Cardiac muscle cell (in vitro differentiated cells and primary cell): ENCODE measurements around the gene DYDC2. TPM values are rescaled to one million over a fixed set of nuclear protein-coding genes. Genes with fewer than 3 reads are reported as not detected.
A peak's percentile ranks its signal among the peaks of the same experiment; 100 is the strongest.

ENCODE experiments used
- DNase-seq, 2 donors: peaks; one replicate each; pipeline versions ENCODE4 v3.0.0 to v3.0.0-alpha.2; 2010 to 2017; ENCODE audit warnings: low read depth in 1 of 2, low spot score in 1 of 2
- H3K27ac ChIP-seq: fragments of 200-600 bp; sonication (generic); 2 replicates; pipeline ENCODE4 v1.5.1; 2016
- H3K27me3 ChIP-seq: fragments of 200-600 bp; sonication (generic); 2 replicates; pipeline ENCODE4 v1.6.0; 2016; ENCODE audit warnings: control low read depth
- H3K36me3 ChIP-seq: fragments of 200-600 bp; sonication (generic); 2 replicates; pipeline ENCODE4 v1.5.1; 2016; ENCODE audit warnings: control low read depth
- H3K4me1 ChIP-seq: fragments of 200-600 bp; sonication (generic); 2 replicates; pipeline ENCODE4 v1.8.1; 2017; ENCODE audit warnings: low read depth, mild to moderate bottlenecking, mixed run types
- H3K4me3 ChIP-seq: fragments of 200-600 bp; sonication (generic); 2 replicates; pipeline ENCODE4 v1.5.1; 2016; ENCODE audit warnings: mild to moderate bottlenecking
- H3K9me3 ChIP-seq: fragments of 200-600 bp; sonication (generic); 2 replicates; pipeline ENCODE4 v1.5.1; 2017; ENCODE audit warnings: low read depth, mild to moderate bottlenecking, control low read depth
- polyA plus RNA-seq: library from polyadenylated mRNA; unstranded; fragments of >200 nt; fragmentation: Nextera tagmentation; extraction: Ambion mirVana; gene quantifications from 2 replicates; pipeline ENCODE4 v1.2.1, GENCODE V29; 2016
- total RNA-seq: library from RNA; depleted of rRNA; stranded (reverse); fragments of >200 nt; gene quantifications from 2 replicates; pipeline ENCODE4 v1.2.3, GENCODE V29; 2016
- TF ChIP-seq, protein P1 (sequence below): IDR thresholded peaks from 2 replicates; pipeline ENCODE4 v1.5.1; 2012; ENCODE audit warnings: low read depth, mild to moderate bottlenecking, low read length

DYDC2 gene
- total and polyA plus RNA-seq, 2 experiments from 2014 or later = 0.62 TPM; not detected in 1

DNA sequence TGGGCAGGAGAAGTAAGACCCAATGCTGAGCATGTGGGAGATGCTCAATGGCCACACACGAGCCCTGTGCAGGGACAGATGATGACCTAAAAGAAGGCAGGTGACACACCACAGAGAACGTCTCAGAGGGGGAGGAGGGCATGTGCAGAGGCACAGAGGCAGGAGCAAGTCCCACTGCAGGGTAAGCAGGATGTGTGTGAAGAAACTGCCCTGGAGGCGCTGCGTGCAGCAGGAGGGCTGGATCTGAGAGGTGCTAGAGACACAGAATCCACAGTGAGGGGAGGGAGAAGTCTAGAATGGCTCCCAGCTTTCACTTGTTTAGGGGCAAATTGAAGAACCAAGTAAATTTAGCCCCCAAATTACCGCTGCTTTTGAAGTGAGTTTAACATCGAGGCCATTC lies 14.9 kb downstream of the DYDC2 start:
- no peak for DNase-seq
- no peak overlapping the region for H3K4me3 ChIP-seq
- H3K27ac ChIP-seq = no peak overlapping the region
- H3K9me3 ChIP-seq = no peaks in the 10 kb centered on the region
- H3K4me1 ChIP-seq = no peaks in the 10 kb centered on the region
- no peaks in the 10 kb centered on the region for H3K27me3 ChIP-seq
- H3K36me3 ChIP-seq = no peaks in the 10 kb centered on the region
- TF ChIP-seq, protein P1, sequence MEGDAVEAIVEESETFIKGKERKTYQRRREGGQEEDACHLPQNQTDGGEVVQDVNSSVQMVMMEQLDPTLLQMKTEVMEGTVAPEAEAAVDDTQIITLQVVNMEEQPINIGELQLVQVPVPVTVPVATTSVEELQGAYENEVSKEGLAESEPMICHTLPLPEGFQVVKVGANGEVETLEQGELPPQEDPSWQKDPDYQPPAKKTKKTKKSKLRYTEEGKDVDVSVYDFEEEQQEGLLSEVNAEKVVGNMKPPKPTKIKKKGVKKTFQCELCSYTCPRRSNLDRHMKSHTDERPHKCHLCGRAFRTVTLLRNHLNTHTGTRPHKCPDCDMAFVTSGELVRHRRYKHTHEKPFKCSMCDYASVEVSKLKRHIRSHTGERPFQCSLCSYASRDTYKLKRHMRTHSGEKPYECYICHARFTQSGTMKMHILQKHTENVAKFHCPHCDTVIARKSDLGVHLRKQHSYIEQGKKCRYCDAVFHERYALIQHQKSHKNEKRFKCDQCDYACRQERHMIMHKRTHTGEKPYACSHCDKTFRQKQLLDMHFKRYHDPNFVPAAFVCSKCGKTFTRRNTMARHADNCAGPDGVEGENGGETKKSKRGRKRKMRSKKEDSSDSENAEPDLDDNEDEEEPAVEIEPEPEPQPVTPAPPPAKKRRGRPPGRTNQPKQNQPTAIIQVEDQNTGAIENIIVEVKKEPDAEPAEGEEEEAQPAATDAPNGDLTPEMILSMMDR = no peak

DNA sequence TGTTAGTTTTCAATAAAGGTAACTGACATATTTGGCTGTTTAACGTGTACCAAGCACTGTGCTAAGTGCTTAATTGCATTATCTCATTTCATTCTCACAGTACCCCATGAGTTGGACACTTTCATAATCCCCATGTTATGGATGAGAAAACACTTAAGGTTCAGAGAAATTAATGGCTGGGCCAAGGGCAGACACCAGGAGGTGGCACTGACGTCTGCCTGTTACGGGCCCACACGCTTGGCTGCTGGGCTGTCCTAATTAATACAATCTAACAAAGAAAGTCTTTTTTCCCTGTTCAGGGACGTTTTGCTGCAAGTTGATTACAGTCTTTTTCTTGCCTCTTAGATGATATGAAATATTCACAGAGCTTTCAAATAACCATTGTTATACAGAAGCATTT lies 16.1 kb downstream of the DYDC2 start:
- Histone ChIP-seq H3K36me3 (no peaks in the 10 kb centered on the region), H3K27me3 (no peaks in the 10 kb centered on the region), H3K9me3 (no peaks in the 10 kb centered on the region), H3K27ac (no peak overlapping the region), H3K4me3 (no peak overlapping the region), H3K4me1 (no peaks in the 10 kb centered on the region)
- DNase-seq = no peak
- TF ChIP-seq, protein P1 = no peak

DNA sequence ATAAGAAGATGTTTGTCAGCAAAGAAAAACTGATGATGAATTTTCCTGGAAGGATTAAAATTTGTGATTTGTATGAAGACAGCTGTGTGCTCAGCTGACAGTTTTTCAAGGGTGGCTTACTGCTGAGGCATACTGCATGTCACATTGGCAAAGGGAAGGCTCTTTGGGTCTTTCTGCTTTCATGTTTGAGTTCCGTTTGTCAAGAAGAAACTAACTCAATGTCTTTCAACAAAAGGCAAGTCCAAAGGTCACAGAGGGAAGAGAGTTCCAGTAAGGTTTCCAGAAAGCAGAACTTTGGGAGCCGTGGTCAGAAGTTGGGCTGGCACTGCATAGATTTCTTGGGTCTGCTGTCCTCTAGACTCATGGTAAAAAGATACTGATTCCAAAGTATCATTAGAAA lies 16.9 kb downstream of the DYDC2 start:
- TF ChIP-seq, protein P1 = no peak
- Histone ChIP-seq H3K27ac (no peak overlapping the region), H3K4me1 (no peaks in the 10 kb centered on the region), H3K36me3 (no peaks in the 10 kb centered on the region), H3K9me3 (no peaks in the 10 kb centered on the region), H3K4me3 (no peak overlapping the region), H3K27me3 (no peaks in the 10 kb centered on the region)
- DNase-seq = no peak

DNA sequence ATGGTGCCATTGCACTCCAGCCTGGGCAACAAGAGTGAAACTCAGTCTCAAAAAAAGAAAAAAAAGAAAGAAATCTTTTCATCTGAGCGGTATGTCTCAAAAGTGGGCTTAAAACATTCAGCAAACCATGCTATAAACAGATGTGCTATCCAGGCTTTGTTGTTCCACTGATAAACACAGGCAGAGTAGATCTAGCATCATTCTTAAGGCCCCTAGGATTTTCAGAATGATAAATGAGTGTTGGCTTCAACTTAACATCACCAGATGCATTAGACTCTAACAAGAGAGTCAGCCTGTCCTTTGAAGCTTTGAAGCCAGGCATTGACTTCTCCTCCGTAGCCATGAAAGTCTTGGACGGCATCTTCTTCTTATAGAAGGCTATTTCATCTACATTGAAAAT lies 23.1 kb downstream of the DYDC2 start:
- no peaks in the 10 kb centered on the region for H3K9me3 ChIP-seq
- H3K36me3 ChIP-seq = no peaks in the 10 kb centered on the region
- H3K4me1 ChIP-seq = no peaks in the 10 kb centered on the region
- TF ChIP-seq, protein P1 = no peak
- no peak for DNase-seq
- H3K4me3 ChIP-seq = no peak overlapping the region
- H3K27ac ChIP-seq = no peak overlapping the region
- no peaks in the 10 kb centered on the region for H3K27me3 ChIP-seq

DNA sequence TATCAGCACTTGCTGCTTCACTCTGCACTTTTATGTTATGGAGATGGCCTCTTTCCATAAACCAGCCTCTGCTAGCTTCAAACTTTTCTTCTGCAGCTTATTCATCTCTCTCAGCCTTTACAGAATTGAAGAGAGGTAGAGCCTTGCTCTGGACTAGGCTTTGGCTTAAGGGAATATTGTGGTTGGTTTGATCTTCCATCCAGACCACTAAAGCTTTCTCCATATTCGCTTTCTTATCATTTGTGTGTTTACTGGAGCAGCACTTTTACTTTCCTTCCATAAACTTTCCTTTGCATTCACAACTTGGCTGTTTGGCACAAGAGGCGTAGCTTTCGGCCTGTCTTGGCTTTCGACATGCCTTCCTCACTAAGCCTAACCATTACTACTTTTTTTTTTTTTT lies 23.6 kb downstream of the DYDC2 start:
- Histone ChIP-seq H3K27ac (no peak overlapping the region), H3K4me3 (no peak overlapping the region), H3K27me3 (no peaks in the 10 kb centered on the region), H3K4me1 (no peaks in the 10 kb centered on the region), H3K9me3 (no peaks in the 10 kb centered on the region), H3K36me3 (no peaks in the 10 kb centered on the region)
- no peak for DNase-seq
- TF ChIP-seq, protein P1 = no peak

DNA sequence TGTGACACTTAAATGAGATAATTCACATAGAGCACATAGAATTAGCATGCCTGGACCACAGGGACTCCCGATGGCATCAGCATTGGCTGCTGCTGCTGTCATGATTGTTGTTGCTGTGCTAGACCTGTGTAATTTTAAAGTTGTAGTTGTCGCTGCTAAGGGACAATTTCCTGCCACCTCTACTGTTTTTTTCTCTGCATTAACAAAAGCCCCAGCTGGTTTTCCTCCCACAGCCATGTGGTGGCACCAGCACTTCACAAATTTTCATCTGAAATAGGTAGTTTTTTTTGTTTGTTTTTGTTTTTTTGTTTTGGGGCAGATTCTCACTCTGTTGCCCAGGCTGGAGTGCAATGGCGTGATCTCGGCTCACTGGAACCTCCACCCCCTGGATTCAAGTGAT lies 26.4 kb downstream of the DYDC2 start:
- peak; percentile 46 to 64 for DNase-seq
- Histone ChIP-seq H3K27ac (no peak overlapping the region), H3K9me3 (no peaks in the 10 kb centered on the region), H3K4me3 (no peak overlapping the region), H3K36me3 (no peaks in the 10 kb centered on the region), H3K27me3 (no peaks in the 10 kb centered on the region), H3K4me1 (no peaks in the 10 kb centered on the region)
- TF ChIP-seq, protein P1 = peak; percentile 70
